GM23338 (cell line): ENCODE results near the gene RGS3. TPM values are rescaled to one million over a fixed set of nuclear protein-coding genes. Genes with fewer than 3 reads are reported as not detected.

ENCODE experiments used
- ATAC-seq: fragments of 200-7000 bp; cut with Tn5 transposase; 3 replicates; pipeline ENCODE4 v1.9.1; 2020
- DNase-seq: peaks from one replicate; pipeline ENCODE4 v3.0.0-alpha.2; 2015; ENCODE audit warnings: low spot score
- H2AFZ ChIP-seq: fragments of 200-600 bp; sonication (generic); 2 replicates; pipeline ENCODE4 v1.8.0; 2016; ENCODE audit warnings: antibody characterized with exemption, mild to moderate bottlenecking, moderate library complexity
- H3F3A ChIP-seq: fragments of 200-600 bp; sonication (generic); replicated peaks from 2 replicates; pipeline ENCODE4 v1.8.0; 2017; ENCODE audit warnings: antibody characterized with exemption, mixed run types, low read depth
- H3K27ac ChIP-seq: fragments of 200-600 bp; sonication (generic); 2 replicates; pipeline ENCODE4 v1.6.1; 2016; ENCODE audit warnings: low read depth
- H3K27me3 ChIP-seq: fragments of 200-600 bp; sonication (generic); 2 replicates; pipeline ENCODE4 v1.8.0; 2016; ENCODE audit warnings: mild to moderate bottlenecking, mixed run types, moderate library complexity; ENCODE audit not compliant: insufficient read depth
- H3K36me3 ChIP-seq: fragments of 200-600 bp; sonication (generic); 2 replicates; pipeline ENCODE4 v1.8.0; 2016; ENCODE audit warnings: mild to moderate bottlenecking; ENCODE audit not compliant: insufficient read depth
- H3K4me1 ChIP-seq: fragments of 200-600 bp; sonication (generic); 2 replicates; pipeline ENCODE4 v1.8.0; 2016; ENCODE audit warnings: mild to moderate bottlenecking, moderate library complexity; ENCODE audit not compliant: insufficient read depth
- H3K4me2 ChIP-seq: fragments of 200-600 bp; sonication (generic); 2 replicates; pipeline ENCODE4 v1.7.1; 2017; ENCODE audit warnings: mixed run types
- H3K4me3 ChIP-seq: fragments of 200-600 bp; sonication (generic); 2 replicates; pipeline ENCODE4 v1.6.1; 2016; ENCODE audit warnings: mixed run types
- H3K79me2 ChIP-seq: fragments of 200-600 bp; sonication (generic); replicated peaks from 2 replicates; pipeline ENCODE4 v1.8.0; 2017; ENCODE audit warnings: mild to moderate bottlenecking; ENCODE audit not compliant: insufficient read depth
- H3K9me2 ChIP-seq: fragments of 200-600 bp; sonication (generic); 2 replicates; pipeline ENCODE4 v1.8.0; 2017; ENCODE audit not compliant: insufficient read depth
- H4K20me1 ChIP-seq: fragments of 200-600 bp; sonication (generic); replicated peaks from 2 replicates; pipeline ENCODE4 v1.8.0; 2017; ENCODE audit warnings: mild to moderate bottlenecking; ENCODE audit not compliant: insufficient read depth
- H3K27ac Mint-ChIP-seq: 2 replicates; pipeline ENCODE4 v1.8.0; 2020; ENCODE audit warnings: inconsistent platforms, mild to moderate bottlenecking, moderate library complexity, mixed read lengths
- H3K27me3 Mint-ChIP-seq: 3 replicates; pipeline ENCODE4 v1.8.0; 2022; ENCODE audit warnings: low read depth, mild to moderate bottlenecking, moderate library complexity, mixed read lengths, inconsistent platforms; ENCODE audit not compliant: insufficient read depth, poor library complexity
- H3K36me3 Mint-ChIP-seq: 3 replicates; pipeline ENCODE4 v1.8.0; 2021; ENCODE audit warnings: low read depth, mild to moderate bottlenecking, inconsistent platforms, moderate library complexity, mixed read lengths
- H3K4me1 Mint-ChIP-seq: 3 replicates; pipeline ENCODE4 v1.8.0; 2020; ENCODE audit warnings: mild to moderate bottlenecking, inconsistent platforms, mixed read lengths
- H3K4me3 Mint-ChIP-seq: 3 replicates; pipeline ENCODE4 v1.8.0; 2021; ENCODE audit warnings: moderate library complexity, mild to moderate bottlenecking, inconsistent platforms, mixed read lengths
- H3K9me3 Mint-ChIP-seq: 3 replicates; pipeline ENCODE4 v1.8.0; 2020; ENCODE audit warnings: moderate library complexity, mild to moderate bottlenecking, inconsistent platforms, mixed read lengths
- CREB1 ChIP-seq: fragments of 250-450 bp; sonication (Bioruptor Pico); IDR thresholded peaks from 2 replicates; pipeline ENCODE4 v1.5.0; 2020; ENCODE audit warnings: low read depth, mild to moderate bottlenecking, moderate library complexity
- EZH2phosphoT487 ChIP-seq: fragments of 200-600 bp; sonication (generic); IDR thresholded peaks from one replicate; pipeline ENCODE4 v1.8.1; 2018; ENCODE audit warnings: antibody characterized with exemption; ENCODE audit not compliant: unreplicated experiment
- JUNB ChIP-seq: IDR thresholded peaks from one replicate; pipeline ENCODE4 v1.6.1; 2016; ENCODE audit warnings: antibody characterized with exemption; ENCODE audit not compliant: unreplicated experiment
- NANOG ChIP-seq: IDR thresholded peaks from 2 replicates; pipeline ENCODE4 v1.6.1; 2016; ENCODE audit warnings: antibody characterized with exemption, borderline replicate concordance
- REST ChIP-seq: IDR thresholded peaks from one replicate; pipeline ENCODE4 v1.6.1; 2018; ENCODE audit warnings: antibody characterized with exemption; ENCODE audit not compliant: unreplicated experiment
- STAT1 ChIP-seq: IDR thresholded peaks from one replicate; pipeline ENCODE4 v1.6.1; 2016; ENCODE audit warnings: antibody characterized with exemption; ENCODE audit not compliant: unreplicated experiment
- ZNF462 ChIP-seq: fragments of 250-450 bp; sonication (Bioruptor Pico); IDR thresholded peaks from 2 replicates; pipeline ENCODE4 v1.5.0; 2020; ENCODE audit warnings: mild to moderate bottlenecking, moderate library complexity
- polyA plus RNA-seq: library from polyadenylated mRNA; unstranded; fragments of >200 nt; fragmentation: Nextera tagmentation; extraction: Ambion mirVana; gene quantifications from 2 replicates; pipeline ENCODE4 v1.2.1, GENCODE V29; 2016
- total RNA-seq: library from RNA; depleted of rRNA; stranded (reverse); fragments of >200 nt; shearing (Covaris generic); gene quantifications from 2 replicates; pipeline ENCODE4 v1.2.3, GENCODE V29; 2014

Gene RGS3
- total and polyA plus RNA-seq, 2 experiments from 2014 or later, result 14.2 to 24.3 TPM

- H3K36me3 ChIP-seq, result no peaks in the 10 kb centered on the region
- H2AFZ ChIP-seq, result no peak overlapping the region
- no peaks in the 10 kb centered on the region; the same call in 2 of the 3 replicates for H3K4me1 Mint-ChIP-seq
- H3K4me3 ChIP-seq, result no peak overlapping the region
- H3K27me3 Mint-ChIP-seq, result peaks cover 9% of the 10 kb centered on the region
- no peak for TF ChIP-seq NANOG
- TF ChIP-seq REST, result no peak
- TF ChIP-seq CREB1 (CRISPR knock-in tag), result no peak
- no peak overlapping the region for H3K27ac ChIP-seq
- H3K9me3 Mint-ChIP-seq, result no peaks in the 10 kb centered on the region
- H3K4me3 Mint-ChIP-seq, result no peak overlapping the region
- H3F3A ChIP-seq, result no peaks in the 10 kb centered on the region
- no peaks in the 10 kb centered on the region for H3K79me2 ChIP-seq
- no peaks in the 10 kb centered on the region for H3K36me3 Mint-ChIP-seq
- no peak overlapping the region for H3K4me2 ChIP-seq
- H3K4me1 ChIP-seq, result no peaks in the 10 kb centered on the region
- H3K27ac Mint-ChIP-seq, result no peak overlapping the region
- H4K20me1 ChIP-seq, result no peaks in the 10 kb centered on the region
- DNase-seq (no peak), ATAC-seq (no peak)
- no peaks in the 10 kb centered on the region for H3K27me3 ChIP-seq
- H3K9me2 ChIP-seq, result no peaks in the 10 kb centered on the region
Measured at GRCh38 chr9:113485761-113486115, 22.2 kb downstream of the RGS3 start.

- no peaks in the 10 kb centered on the region for H3K9me3 Mint-ChIP-seq
Measured at GRCh38 chr9:113486327-113486726, 22.8 kb downstream of the RGS3 start.

GRCh38 chr9:113488071-113488470 lies 24.5 kb downstream of the RGS3 start:
- Histone ChIP-seq H2AFZ (no peak overlapping the region), H3K9me2 (no peaks in the 10 kb centered on the region), H3K4me1 (0 out of 2 replicates have a peak, but pooled peaks cover 8% of the 10 kb centered on the region), H3K36me3 (no peaks in the 10 kb centered on the region), H3K4me2 (no peak overlapping the region), H3K27ac (no peak overlapping the region), H3K79me2 (no peaks in the 10 kb centered on the region), H3F3A (no peaks in the 10 kb centered on the region), H3K27me3 (no peaks in the 10 kb centered on the region), H4K20me1 (no peaks in the 10 kb centered on the region), H3K4me3 (no peak overlapping the region)
- no peaks in the 10 kb centered on the region for H3K36me3 Mint-ChIP-seq
- no peaks in the 10 kb centered on the region for H3K9me3 Mint-ChIP-seq
- no peak overlapping the region for H3K4me3 Mint-ChIP-seq
- H3K27ac Mint-ChIP-seq, result no peak overlapping the region; the same call in 1 of the 2 replicates
- H3K27me3 Mint-ChIP-seq, result peaks cover 14% of the 10 kb centered on the region
- DNase-seq, result no peak
- H3K4me1 Mint-ChIP-seq, result peaks cover 10% of the 10 kb centered on the region
- ATAC-seq, result no peak
- no peak for TF ChIP-seq EZH2phosphoT487
- TF ChIP-seq ZNF462, result no peak
- no peak for TF ChIP-seq STAT1

More at GRCh38 chr9:113486327-113486726, 22.8 kb downstream of the RGS3 start:
- H3K27me3 Mint-ChIP-seq, result peaks cover 10% of the 10 kb centered on the region
- Histone ChIP-seq H3F3A (no peaks in the 10 kb centered on the region), H3K4me3 (no peak overlapping the region), H3K4me1 (no peaks in the 10 kb centered on the region), H3K79me2 (no peaks in the 10 kb centered on the region), H2AFZ (no peak overlapping the region), H3K9me2 (no peaks in the 10 kb centered on the region), H3K4me2 (no peak overlapping the region), H3K36me3 (no peaks in the 10 kb centered on the region), H3K27me3 (no peaks in the 10 kb centered on the region), H4K20me1 (no peaks in the 10 kb centered on the region), H3K27ac (no peak overlapping the region)
- DNase-seq (no peak), ATAC-seq (no peak)
- H3K4me3 Mint-ChIP-seq, result no peak overlapping the region
- H3K36me3 Mint-ChIP-seq, result no peaks in the 10 kb centered on the region
- TF ChIP-seq JUNB, result no peak
- no peak overlapping the region for H3K27ac Mint-ChIP-seq
- H3K4me1 Mint-ChIP-seq, result no peaks in the 10 kb centered on the region; the same call in 2 of the 3 replicates
